ENCODE results near the gene ARID4A. TPM values are rescaled to one million over a fixed set of nuclear protein-coding genes. Genes with fewer than 3 reads are reported as not detected.
"Not testable (repeated sequence)": the region's sequence is repeated elsewhere in the genome, so short reads cannot be mapped to it uniquely, and the experiment has no call there.

The ARID4A gene
- total and polyA plus RNA-seq, 10 of the 15 experiments (the other 5 are each of a cell fraction or from before 2014, with no cell fraction given), result 5.2 to 18.9 (median 12.5) TPM

DNA sequence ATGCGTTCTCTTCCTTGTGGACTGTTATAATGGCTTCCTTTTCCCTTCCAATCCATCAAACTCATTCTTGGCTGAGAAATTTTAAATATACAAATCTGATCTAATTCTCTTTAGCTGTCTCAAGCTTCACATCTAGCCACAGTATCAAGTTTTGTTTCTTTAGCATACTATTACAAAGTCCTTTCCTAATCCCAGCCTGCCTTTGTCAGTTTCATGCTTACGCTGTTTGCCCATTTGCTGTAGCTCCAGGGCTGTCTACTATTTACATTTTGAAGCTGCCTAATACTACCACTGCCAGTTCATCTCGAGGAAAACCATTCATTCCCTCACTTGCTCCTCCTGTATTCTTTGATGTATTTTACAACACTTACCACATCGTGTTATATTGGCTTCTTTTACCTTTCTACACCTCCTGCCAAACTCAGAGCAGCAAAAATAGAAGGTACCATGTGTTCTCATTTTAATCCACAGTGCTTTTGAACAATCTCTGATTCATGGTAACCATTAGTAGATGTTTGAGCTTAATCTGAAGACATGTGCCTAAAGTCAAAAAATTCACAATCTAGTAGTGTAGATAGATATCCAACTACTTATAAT, 42.9 kb downstream of the ARID4A start:
- H3K27ac ChIP-seq (ENCODE audit: control insufficient read depth, insufficient read depth), result no peak overlapping the region
- H3K4me2 ChIP-seq (ENCODE audit: control insufficient read depth, insufficient read depth), result no peak overlapping the region
- H3K79me2 ChIP-seq (ENCODE audit: control insufficient read depth, insufficient read depth, low read length), result no peaks in the 10 kb centered on the region
- WGBS (ENCODE audit: insufficient coverage, insufficient replicate concordance, low lambda C conversion rate, missing lambda C conversion rate), result 96% methylated on average over 4 of the region's 4 CpGs
- CTCF ChIA-PET, result interaction anchor here (0.7 kb wide), 1 partner anchor 76 kb away, joined by 3 read pairs; no protein-coding TSS in a partner anchor
- RAD21 ChIA-PET (ENCODE audit: unreplicated experiment), result no interaction called here
- FAIRE-seq, result no peak
- intact Hi-C loops (cut with micrococcal nuclease; ENCODE audit: unreplicated experiment) (no loop called here), in situ Hi-C loops (cut with MboI) (no loop called here)
- DNase-seq (ENCODE audit: low read depth, low spot score), result no peak
- SMC1A ChIA-PET (ENCODE audit: uncharacterized antibody, unreplicated experiment), result no interaction called here
- H3K4me3 ChIP-seq, result no peak overlapping the region
- H3K36me3 ChIP-seq (ENCODE audit: control insufficient read depth in 2 of 2, insufficient read depth in 2 of 2, low read length in 1 of 2), result no peaks in the 10 kb centered on the region; a peak in 1 of 4 replicates
- BruUV-seq (replicated peaks), result no TSS peak
- no peak overlapping the region for H3K9ac ChIP-seq (ENCODE audit: control insufficient read depth, insufficient read depth, low read length)
- POLR2A ChIA-PET, result no interaction called here
- H4K20me1 ChIP-seq (ENCODE audit: control insufficient read depth, insufficient read depth), result no peaks in the 10 kb centered on the region
- H2AFZ ChIP-seq (ENCODE audit: control insufficient read depth, low read depth, low read length), result no peak overlapping the region
- no peaks in the 10 kb centered on the region for H3K9me3 ChIP-seq (replicated peaks; ENCODE audit: control insufficient read depth, insufficient read depth, low read length)
- H3K4me1 ChIP-seq (ENCODE audit: control insufficient read depth, insufficient read depth, low read length), result no peaks in the 10 kb centered on the region
- TF ChIP-seq CHD1 (IDR thresholded peaks at IDR 0.05; ENCODE audit: low read depth, low read length), result no peak
- TF ChIP-seq FOS (IDR thresholded peaks at IDR 0.05; ENCODE audit: borderline replicate concordance, extremely low read depth, insufficient read length), result no peak
- TF ChIP-seq CREB1 (IDR thresholded peaks at IDR 0.05; ENCODE audit: low read depth), result no peak
- no peak for TF ChIP-seq SMARCA5 (IDR thresholded peaks at IDR 0.05)
- TF ChIP-seq, protein P1, sequence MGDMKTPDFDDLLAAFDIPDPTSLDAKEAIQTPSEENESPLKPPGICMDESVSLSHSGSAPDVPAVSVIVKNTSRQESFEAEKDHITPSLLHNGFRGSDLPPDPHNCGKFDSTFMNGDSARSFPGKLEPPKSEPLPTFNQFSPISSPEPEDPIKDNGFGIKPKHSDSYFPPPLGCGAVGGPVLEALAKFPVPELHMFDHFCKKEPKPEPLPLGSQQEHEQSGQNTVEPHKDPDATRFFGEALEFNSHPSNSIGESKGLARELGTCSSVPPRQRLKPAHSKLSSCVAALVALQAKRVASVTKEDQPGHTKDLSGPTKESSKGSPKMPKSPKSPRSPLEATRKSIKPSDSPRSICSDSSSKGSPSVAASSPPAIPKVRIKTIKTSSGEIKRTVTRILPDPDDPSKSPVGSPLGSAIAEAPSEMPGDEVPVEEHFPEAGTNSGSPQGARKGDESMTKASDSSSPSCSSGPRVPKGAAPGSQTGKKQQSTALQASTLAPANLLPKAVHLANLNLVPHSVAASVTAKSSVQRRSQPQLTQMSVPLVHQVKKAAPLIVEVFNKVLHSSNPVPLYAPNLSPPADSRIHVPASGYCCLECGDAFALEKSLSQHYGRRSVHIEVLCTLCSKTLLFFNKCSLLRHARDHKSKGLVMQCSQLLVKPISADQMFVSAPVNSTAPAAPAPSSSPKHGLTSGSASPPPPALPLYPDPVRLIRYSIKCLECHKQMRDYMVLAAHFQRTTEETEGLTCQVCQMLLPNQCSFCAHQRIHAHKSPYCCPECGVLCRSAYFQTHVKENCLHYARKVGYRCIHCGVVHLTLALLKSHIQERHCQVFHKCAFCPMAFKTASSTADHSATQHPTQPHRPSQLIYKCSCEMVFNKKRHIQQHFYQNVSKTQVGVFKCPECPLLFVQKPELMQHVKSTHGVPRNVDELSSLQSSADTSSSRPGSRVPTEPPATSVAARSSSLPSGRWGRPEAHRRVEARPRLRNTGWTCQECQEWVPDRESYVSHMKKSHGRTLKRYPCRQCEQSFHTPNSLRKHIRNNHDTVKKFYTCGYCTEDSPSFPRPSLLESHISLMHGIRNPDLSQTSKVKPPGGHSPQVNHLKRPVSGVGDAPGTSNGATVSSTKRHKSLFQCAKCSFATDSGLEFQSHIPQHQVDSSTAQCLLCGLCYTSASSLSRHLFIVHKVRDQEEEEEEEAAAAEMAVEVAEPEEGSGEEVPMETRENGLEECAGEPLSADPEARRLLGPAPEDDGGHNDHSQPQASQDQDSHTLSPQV (IDR thresholded peaks at IDR 0.05), result no peak
- no peak for TF ChIP-seq PML (IDR thresholded peaks at IDR 0.05; ENCODE audit: low read length)
- no peak for TF ChIP-seq EED (IDR thresholded peaks at IDR 0.05; ENCODE audit: low read depth)
- TF ChIP-seq IRF4 (IDR thresholded peaks at IDR 0.05; ENCODE audit: low read depth, low read length), result no peak
- no peak for TF ChIP-seq SMAD1 (IDR thresholded peaks at IDR 0.05; ENCODE audit: low read depth, partially characterized antibody)
- TF ChIP-seq RCOR1 (conservative IDR thresholded peaks at IDR 0.05; ENCODE audit: low read depth, low read length), result no peak
- TF ChIP-seq, protein P2, sequence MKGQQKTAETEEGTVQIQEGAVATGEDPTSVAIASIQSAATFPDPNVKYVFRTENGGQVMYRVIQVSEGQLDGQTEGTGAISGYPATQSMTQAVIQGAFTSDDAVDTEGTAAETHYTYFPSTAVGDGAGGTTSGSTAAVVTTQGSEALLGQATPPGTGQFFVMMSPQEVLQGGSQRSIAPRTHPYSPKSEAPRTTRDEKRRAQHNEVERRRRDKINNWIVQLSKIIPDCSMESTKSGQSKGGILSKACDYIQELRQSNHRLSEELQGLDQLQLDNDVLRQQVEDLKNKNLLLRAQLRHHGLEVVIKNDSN (IDR thresholded peaks at IDR 0.05; ENCODE audit: borderline replicate concordance, extremely low read length, insufficient read depth, low read depth, low read length), result no peak
- no peak for TF ChIP-seq RBBP5 (conservative IDR thresholded peaks at IDR 0.05)
- H3K27me3 ChIP-seq (replicated peaks in 1 of 2; ENCODE audit: control insufficient read depth in 2 of 2, insufficient read depth in 2 of 2, low read length in 1 of 2), result no peaks in the 10 kb centered on the region
- no peak for ATAC-seq

DNA sequence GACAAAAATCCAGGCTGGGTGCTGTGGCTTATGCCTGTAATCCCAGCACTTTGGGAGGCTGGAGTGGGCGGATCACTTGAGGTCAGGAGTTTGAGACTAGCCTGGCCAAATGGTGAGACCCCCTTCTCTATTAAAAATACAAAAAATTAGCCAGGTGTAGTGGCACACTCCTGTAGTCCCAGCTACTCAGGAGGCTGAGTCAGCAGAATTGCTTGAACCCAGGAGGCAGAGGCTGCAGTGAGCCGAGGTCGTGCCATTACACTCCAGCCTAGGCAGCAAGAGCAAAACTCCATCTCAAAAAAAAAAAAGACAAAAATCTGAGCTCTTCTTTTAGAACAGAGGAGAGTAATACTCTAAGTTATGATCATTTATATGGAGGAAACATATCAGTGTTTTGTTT, 45.2 kb downstream of the ARID4A start:
- BruUV-seq (replicated peaks); H3K36me3 ChIP-seq (ENCODE audit: control insufficient read depth in 2 of 2, insufficient read depth in 2 of 2, low read length in 1 of 2); RAD21 ChIA-PET (ENCODE audit: unreplicated experiment); H4K20me1 ChIP-seq (ENCODE audit: control insufficient read depth, insufficient read depth); H3K79me2 ChIP-seq (ENCODE audit: control insufficient read depth, insufficient read depth, low read length); H3K9me3 ChIP-seq (replicated peaks; ENCODE audit: control insufficient read depth, insufficient read depth, low read length); H2AFZ ChIP-seq (ENCODE audit: control insufficient read depth, low read depth, low read length); FAIRE-seq; ATAC-seq; POLR2A ChIA-PET; in situ Hi-C loops (cut with MboI); H3K27me3 ChIP-seq (replicated peaks in 1 of 2; ENCODE audit: control insufficient read depth in 2 of 2, insufficient read depth in 2 of 2, low read length in 1 of 2); H3K4me3 ChIP-seq; intact Hi-C loops (cut with micrococcal nuclease; ENCODE audit: unreplicated experiment); H3K4me2 ChIP-seq (ENCODE audit: control insufficient read depth, insufficient read depth); DNase-seq (ENCODE audit: low read depth, low spot score); H3K27ac ChIP-seq (ENCODE audit: control insufficient read depth, insufficient read depth); CTCF ChIA-PET; H3K4me1 ChIP-seq (ENCODE audit: control insufficient read depth, insufficient read depth, low read length); H3K9ac ChIP-seq (ENCODE audit: control insufficient read depth, insufficient read depth, low read length): not testable (repeated sequence)
- SMC1A ChIA-PET (ENCODE audit: uncharacterized antibody, unreplicated experiment), result interaction anchor here (1.3 kb wide), 1 partner anchor 11 kb away, joined by 3 read pairs; no protein-coding TSS in a partner anchor
- 96% methylated on average over 3 of the region's 3 CpGs for WGBS (ENCODE audit: insufficient coverage, insufficient replicate concordance, low lambda C conversion rate, missing lambda C conversion rate)
